ENCODE results near the gene EFNA5.
"Not testable (repeated sequence)": the region's sequence is repeated elsewhere in the genome, so short reads cannot be mapped to it uniquely, and the experiment has no call there.

- TF ChIP-seq JUND (IDR thresholded peaks at IDR 0.05); RAD21 (IDR thresholded peaks at IDR 0.05; ENCODE audit: low read length); CTCF (IDR thresholded peaks at IDR 0.05); TEAD4 (IDR thresholded peaks at IDR 0.05; ENCODE audit: borderline replicate concordance, insufficient read depth); POLR2AphosphoS5 (IDR thresholded peaks at IDR 0.05; ENCODE audit: low read depth, low read length); FOXJ3 (CRISPR knock-in tag; IDR thresholded peaks at IDR 0.05); MEF2A (IDR thresholded peaks at IDR 0.05; ENCODE audit: borderline replicate concordance, low read depth); FOXM1 (IDR thresholded peaks at IDR 0.05; ENCODE audit: low read depth); EP300 (IDR thresholded peaks at IDR 0.05; ENCODE audit: borderline replicate concordance in 1 of 2, low read depth in 1 of 2, low read length in 1 of 2): not testable (repeated sequence)
Measured at GRCh38 chr5:107451827-107452226, 218.9 kb downstream of the EFNA5 start.

All from SK-N-SH (cell line).